Measurements from ENCODE around the gene FAM83G. TPM values are rescaled to one million over a fixed set of nuclear protein-coding genes. Genes with fewer than 3 reads are reported as not detected.
"Not testable (repeated sequence)": the region's sequence is repeated elsewhere in the genome, so short reads cannot be mapped to it uniquely, and the experiment has no call there.

FAM83G gene
- polyA plus RNA-seq, 3 donors from 2014 or later: 0.81 to 3.7 (median 1.9) TPM

DNA sequence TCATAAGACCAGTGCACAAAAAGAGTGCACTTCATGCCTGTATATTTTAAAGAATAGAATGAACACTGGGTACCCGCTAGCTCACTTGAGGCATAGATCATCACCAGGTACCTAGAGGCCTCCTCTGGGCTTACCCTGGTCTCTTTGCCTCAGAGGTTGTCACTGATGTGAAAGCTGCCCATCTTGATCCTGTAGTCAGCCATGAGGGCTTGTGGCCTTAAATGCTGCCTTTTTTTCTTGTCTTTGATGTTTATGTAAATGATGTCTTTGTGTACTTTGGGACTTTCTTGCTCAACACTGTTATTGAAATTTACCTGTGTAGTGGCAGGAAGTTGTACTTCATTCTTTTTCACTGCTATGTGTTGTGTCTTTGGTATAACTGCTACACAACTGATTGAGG lies 79.4 kb downstream of the FAM83G start:
- Mint-ChIP-seq H3K4me3 (no peak overlapping the region), H3K36me3 (peaks cover 15 to 18% (median 16%) of the 10 kb centered on the region in 3 donors), H3K27ac (peak overlapping the region in 3 of 6 donors; percentile 20 to 72 (median 47)), H3K27me3 (ENCODE audit: low read depth in 3 of 3) (peaks cover 0 to 2% (median 1%) of the 10 kb centered on the region in 3 donors), H3K9me3 (no peaks in the 10 kb centered on the region), H3K4me1 (peaks cover 26 to 29% of the 10 kb centered on the region in 2 donors)
- DNase-seq: no peak

DNA sequence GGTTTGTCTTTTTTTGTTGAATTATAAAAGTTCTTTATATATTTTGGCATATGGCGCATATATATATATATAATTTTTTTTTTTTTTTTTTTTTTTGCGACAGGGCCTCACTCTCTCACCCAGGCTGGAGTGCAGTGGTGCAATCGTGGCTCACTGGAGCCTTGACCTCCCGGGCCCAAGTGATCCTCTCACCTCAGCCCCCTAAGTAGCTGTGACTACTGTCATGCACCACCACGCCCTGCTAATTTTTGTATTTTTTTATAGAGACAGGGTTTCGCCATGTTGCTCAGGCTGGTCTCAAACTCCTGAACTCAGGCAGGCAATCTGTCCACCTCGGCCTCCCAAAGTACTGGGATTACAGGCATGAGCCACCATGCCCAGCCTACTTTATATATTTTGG lies 82.0 kb downstream of the FAM83G start:
- not testable (repeated sequence) for H3K27ac Mint-ChIP-seq; DNase-seq; H3K9me3 Mint-ChIP-seq; H3K4me3 Mint-ChIP-seq; H3K27me3 Mint-ChIP-seq (ENCODE audit: low read depth in 3 of 3)
- H3K36me3 Mint-ChIP-seq: peaks cover 11 to 15% (median 14%) of the 10 kb centered on the region in 3 donors
- peaks cover 38 to 40% of the 10 kb centered on the region in 2 donors for H3K4me1 Mint-ChIP-seq

DNA sequence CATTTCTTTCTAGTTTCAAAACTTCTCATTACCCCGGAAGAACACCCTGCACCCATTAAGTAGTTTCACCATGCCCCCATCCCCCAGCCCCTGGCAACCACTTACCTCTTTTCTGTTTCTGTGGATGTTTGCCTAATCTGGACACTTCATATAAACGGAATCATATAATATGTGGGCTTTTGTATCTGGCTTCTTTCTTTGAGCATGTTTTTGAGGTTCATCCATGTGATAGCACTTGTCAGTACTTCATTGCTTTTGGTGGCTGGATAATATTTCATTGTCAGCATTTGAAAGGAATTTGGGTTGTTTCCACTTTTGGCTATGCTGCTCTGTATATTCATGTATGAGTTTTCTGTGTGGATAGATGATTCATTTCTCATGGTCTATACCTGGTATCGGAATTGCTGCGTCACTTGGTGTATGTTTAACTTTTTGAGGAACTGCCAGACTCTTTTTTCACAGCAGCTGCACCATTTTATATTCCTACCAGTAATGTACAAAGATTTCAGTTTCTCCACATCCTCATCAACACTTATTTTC lies 82.6 kb downstream of the FAM83G start:
- Mint-ChIP-seq H3K4me1 (peaks cover 38 to 40% of the 10 kb centered on the region in 2 donors), H3K27me3 (ENCODE audit: low read depth in 3 of 3) (peaks cover 0 to 4% (median 2%) of the 10 kb centered on the region in 3 donors), H3K4me3 (peak overlapping the region in 3 of 5 donors; percentile 12 to 59 (median 12)), H3K9me3 (no peaks in the 10 kb centered on the region), H3K27ac (peak overlapping the region in 4 of 6 donors; percentile 1 to 56 (median 34)), H3K36me3 (peaks cover 12 to 18% (median 14%) of the 10 kb centered on the region in 3 donors)
- no peak for DNase-seq

DNA sequence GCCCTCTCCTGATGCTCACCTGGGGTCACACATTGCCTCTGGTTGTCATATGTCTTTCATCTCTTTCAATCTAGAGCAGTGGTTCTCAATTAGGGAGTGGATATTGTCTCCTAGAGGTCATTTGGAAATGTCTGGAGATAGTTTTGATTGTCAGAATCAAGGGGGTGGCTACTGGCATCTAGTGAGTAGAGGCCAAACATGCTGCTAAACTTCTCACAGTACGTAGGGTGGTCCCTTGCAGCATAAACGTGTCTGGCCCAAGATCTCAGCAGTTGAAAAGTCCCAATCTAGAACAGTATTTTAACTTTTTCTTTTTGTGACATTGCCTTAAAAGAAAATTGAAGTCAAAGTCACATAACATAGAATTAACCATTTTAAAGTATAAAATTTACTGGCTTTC lies 83.1 kb downstream of the FAM83G start:
- H3K27ac Mint-ChIP-seq: peak overlapping the region in 5 of 6 donors; percentile 7 to 71 (median 23)
- H3K9me3 Mint-ChIP-seq: no peaks in the 10 kb centered on the region
- H3K4me1 Mint-ChIP-seq: peaks cover 33 to 37% of the 10 kb centered on the region in 2 donors
- H3K27me3 Mint-ChIP-seq (ENCODE audit: low read depth in 3 of 3): peaks cover 0 to 4% (median 2%) of the 10 kb centered on the region in 3 donors
- H3K4me3 Mint-ChIP-seq: peak overlapping the region; percentile 3 to 61 (median 15)
- H3K36me3 Mint-ChIP-seq: peaks cover 17 to 22% (median 18%) of the 10 kb centered on the region in 3 donors
- DNase-seq: no peak

DNA sequence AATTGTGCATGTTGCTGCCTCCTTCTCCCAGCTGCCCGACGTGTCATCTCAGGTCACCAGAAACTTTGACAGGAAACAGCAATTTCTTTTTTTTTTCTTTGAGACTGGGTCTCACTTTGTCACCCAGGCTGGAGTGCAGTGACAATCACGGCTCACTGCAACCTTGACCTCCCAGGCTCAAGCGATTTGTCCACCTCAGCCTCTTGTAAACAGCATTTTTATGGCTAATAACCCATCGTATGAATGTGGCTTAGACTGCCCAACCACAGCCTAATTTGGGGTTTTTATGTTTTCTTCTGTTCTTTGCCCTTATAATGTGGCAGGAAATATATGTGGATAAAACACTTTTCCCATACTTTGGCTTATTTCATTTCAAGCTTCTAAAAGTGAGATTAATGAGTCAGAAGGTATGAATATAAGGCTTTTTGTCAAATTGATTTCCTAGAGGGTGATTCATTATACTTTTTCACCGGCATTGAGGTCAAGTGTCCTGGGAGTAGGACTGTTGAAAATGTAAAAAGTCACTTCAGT lies 83.6 kb downstream of the FAM83G start:
- H3K4me1 Mint-ChIP-seq: peaks cover 31 to 35% of the 10 kb centered on the region in 2 donors
- H3K4me3 Mint-ChIP-seq: peak overlapping the region; percentile 3 to 61 (median 15)
- peak overlapping the region in 3 of 6 donors; percentile 9 to 44 (median 38) for H3K27ac Mint-ChIP-seq

GRCh38 chr17:18919963-18920362 lies 84.6 kb downstream of the FAM83G start:
- Mint-ChIP-seq H3K4me3 (no peak overlapping the region), H3K9me3 (no peaks in the 10 kb centered on the region), H3K36me3 (peaks cover 19 to 23% (median 21%) of the 10 kb centered on the region in 3 donors), H3K27me3 (ENCODE audit: low read depth in 3 of 3) (peaks cover 0 to 5% (median 4%) of the 10 kb centered on the region in 3 donors), H3K27ac (peak overlapping the region in 2 of 6 donors; percentile 16 to 47), H3K4me1 (peaks cover 31 to 35% of the 10 kb centered on the region in 2 donors)
- no peak for DNase-seq

More for the DNA sequence above, 83.6 kb downstream of the FAM83G start:
- DNase-seq: no peak
- peaks cover 17 to 22% (median 18%) of the 10 kb centered on the region in 3 donors for H3K36me3 Mint-ChIP-seq
- no peaks in the 10 kb centered on the region for H3K9me3 Mint-ChIP-seq
- peaks cover 0 to 4% (median 3%) of the 10 kb centered on the region in 3 donors for H3K27me3 Mint-ChIP-seq (ENCODE audit: low read depth in 3 of 3)

Other genes with a start within 250 kb of the FAM83G start
- 10 to 100 TPM; 23.6 to 55.4 (median 47.6) TPM for gene TVP23B, start 223.6 kb downstream of the FAM83G start, polyA plus RNA-seq
- 10 to 100 TPM; 29.7 to 39.8 (median 34.8) TPM for gene PRPSAP2, start 146.6 kb downstream of the FAM83G start, polyA plus RNA-seq
- not detected for gene SLC5A10, start 52.6 kb downstream of the FAM83G start, polyA plus RNA-seq
- gene GRAP, start 42.2 kb upstream of the FAM83G start, polyA plus RNA-seq: 10 to 100 TPM in 2 of 3 donors, 1 to 10 TPM in 1; 5.2 to 19.0 (median 18.3) TPM
- gene GRAPL, start 122.8 kb upstream of the FAM83G start, polyA plus RNA-seq: not detected
- 1 to 10 TPM in 1 of 3 donors, under 1 TPM in 1, not detected in 1; 0.84 to 8.1 TPM for gene EPN2, start 232.6 kb upstream of the FAM83G start, polyA plus RNA-seq

All from immature natural killer cell (primary cell).